HepG2 (cell line): Measurements from ENCODE around the gene SLC50A1. TPM values are rescaled to one million over a fixed set of nuclear protein-coding genes. Genes with fewer than 3 reads are reported as not detected.

Source experiments
- CEBPZ ChIP-seq: IDR thresholded peaks from 2 replicates; pipeline ENCODE4 v1.6.1; 2012; ENCODE audit warnings: low read length, improper control_type of control experiment
- FLYWCH1 ChIP-seq: sonication (generic); formaldehyde crosslinking; IDR thresholded peaks from 2 replicates; pipeline ENCODE4 v1.8.1; 2023; ENCODE audit warnings: mild to moderate bottlenecking, missing genetic modification reagents
- MBD4 ChIP-seq: IDR thresholded peaks from 2 replicates; pipeline ENCODE4 v1.6.1; 2012; ENCODE audit warnings: low read length, inconsistent platforms, borderline replicate concordance
- NCOR1 ChIP-seq: fragments of 200-600 bp; sonication (generic); IDR thresholded peaks from 2 replicates; pipeline ENCODE4 v1.7.0; 2017; ENCODE audit warnings: antibody characterized with exemption, low read length, borderline replicate concordance
- NFE2L2 ChIP-seq: fragments of 150-350 bp; IDR thresholded peaks from 2 replicates; pipeline ENCODE4 v1.6.1; 2014; ENCODE audit warnings: low read length
- PAXIP1 ChIP-seq: sonication (generic); formaldehyde crosslinking; conservative IDR thresholded peaks from 2 replicates; pipeline ENCODE4 v1.4.0; 2020; ENCODE audit warnings: mild to moderate bottlenecking, missing genetic modification reagents, moderate library complexity
- REPIN1 ChIP-seq: sonication (generic); formaldehyde crosslinking; IDR thresholded peaks from 2 replicates; pipeline ENCODE4 v1.8.0; 2022; ENCODE audit warnings: missing genetic modification reagents, low read depth, mild to moderate bottlenecking, borderline replicate concordance
- SMYD3 ChIP-seq: sonication (generic); formaldehyde crosslinking; IDR thresholded peaks from 2 replicates; pipeline ENCODE4 v1.8.1; 2023; ENCODE audit warnings: mild to moderate bottlenecking, missing genetic modification reagents
- TSC22D2 ChIP-seq: sonication (generic); formaldehyde crosslinking; IDR thresholded peaks from 2 replicates; pipeline ENCODE4 v1.5.1; 2020; ENCODE audit warnings: missing genetic modification reagents, mild to moderate bottlenecking, borderline replicate concordance
- XBP1 ChIP-seq: sonication (generic); formaldehyde crosslinking; IDR thresholded peaks from 2 replicates; pipeline ENCODE4 v1.5.0; 2020; ENCODE audit warnings: missing genetic modification reagents
- ZNF275 ChIP-seq: sonication (generic); formaldehyde crosslinking; IDR thresholded peaks from 2 replicates; pipeline ENCODE4 v1.8.0; 2022; ENCODE audit warnings: missing genetic modification reagents, mild to moderate bottlenecking, inconsistent platforms, borderline replicate concordance
- ZNF605 ChIP-seq: sonication (generic); formaldehyde crosslinking; IDR thresholded peaks from 2 replicates; pipeline ENCODE4 v1.8.0; 2022; ENCODE audit warnings: mild to moderate bottlenecking, missing genetic modification reagents
- ZNF773 ChIP-seq: sonication (generic); formaldehyde crosslinking; IDR thresholded peaks from 2 replicates; pipeline ENCODE4 v1.4.0; 2020; ENCODE audit warnings: missing genetic modification reagents, borderline replicate concordance
- polyA plus RNA-seq, 8 experiments: library from polyadenylated mRNA; depleted of rRNA in 3 of 8; stranded (reverse) in 7 of 8; unstranded in 1 of 8; fragments of >200 nt; fragmentation: Illumina TruSeq in 4 of 8; extraction: Trizol in 4 of 8; gene quantifications; 2 replicates each; pipeline versions ENCODE4 v1.2.1 to v1.2.3, GENCODE V29; 2011 to 2016; ENCODE audit warnings: low read depth in 4 of 8, missing spikeins in 1 of 8, mixed read lengths in 1 of 8; ENCODE audit not compliant: insufficient read depth in 1 of 8
- total RNA-seq, 5 experiments: library from RNA; depleted of rRNA; stranded (reverse); fragments of >200 nt; fragmentation: Illumina TruSeq; extraction: Trizol; gene quantifications; 2 replicates each; pipeline ENCODE4 v1.2.3, GENCODE V29; 2016; ENCODE audit warnings: low read depth in 1 of 5
- TF ChIP-seq, protein P1 (sequence below): IDR thresholded peaks from 2 replicates; pipeline ENCODE4 v1.6.1; 2018; ENCODE audit warnings: missing genetic modification reagents, mild to moderate bottlenecking, missing compliant biosample characterization
- TF ChIP-seq, protein P2 (sequence below): sonication (generic); formaldehyde crosslinking; IDR thresholded peaks from 2 replicates; pipeline ENCODE4 v1.4.0; 2020; ENCODE audit warnings: missing genetic modification reagents
- TF ChIP-seq, protein P3 (sequence below): sonication (generic); formaldehyde crosslinking; IDR thresholded peaks from 2 replicates; pipeline ENCODE4 v1.8.0; 2022; ENCODE audit warnings: mild to moderate bottlenecking, missing genetic modification reagents, moderate library complexity

The SLC50A1 gene
- total and polyA plus RNA-seq, 2 of the 13 experiments (the other 11 are each of a cell fraction or from before 2014, with no cell fraction given), result 22.5 to 46.8 TPM

GRCh38 chr1:155172732-155173477 is 37.3 kb downstream of the SLC50A1 start, which contains the start of gene KRTCAP2 (continued):
- TF ChIP-seq PAXIP1 (CRISPR knock-in tag), result peak; percentile 44; the same call in 1 of the 2 replicates
- TF ChIP-seq CEBPZ, result no peak
- TF ChIP-seq, protein P1, sequence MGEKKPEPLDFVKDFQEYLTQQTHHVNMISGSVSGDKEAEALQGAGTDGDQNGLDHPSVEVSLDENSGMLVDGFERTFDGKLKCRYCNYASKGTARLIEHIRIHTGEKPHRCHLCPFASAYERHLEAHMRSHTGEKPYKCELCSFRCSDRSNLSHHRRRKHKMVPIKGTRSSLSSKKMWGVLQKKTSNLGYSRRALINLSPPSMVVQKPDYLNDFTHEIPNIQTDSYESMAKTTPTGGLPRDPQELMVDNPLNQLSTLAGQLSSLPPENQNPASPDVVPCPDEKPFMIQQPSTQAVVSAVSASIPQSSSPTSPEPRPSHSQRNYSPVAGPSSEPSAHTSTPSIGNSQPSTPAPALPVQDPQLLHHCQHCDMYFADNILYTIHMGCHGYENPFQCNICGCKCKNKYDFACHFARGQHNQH (CRISPR knock-in tag), result peak; percentile 84
- peak; percentile 90; the same call in 1 of the 2 replicates for TF ChIP-seq ZNF605 (CRISPR knock-in tag)
- peak; percentile 78; the same call in 1 of the 2 replicates for TF ChIP-seq REPIN1 (CRISPR knock-in tag)
- TF ChIP-seq, protein P2, sequence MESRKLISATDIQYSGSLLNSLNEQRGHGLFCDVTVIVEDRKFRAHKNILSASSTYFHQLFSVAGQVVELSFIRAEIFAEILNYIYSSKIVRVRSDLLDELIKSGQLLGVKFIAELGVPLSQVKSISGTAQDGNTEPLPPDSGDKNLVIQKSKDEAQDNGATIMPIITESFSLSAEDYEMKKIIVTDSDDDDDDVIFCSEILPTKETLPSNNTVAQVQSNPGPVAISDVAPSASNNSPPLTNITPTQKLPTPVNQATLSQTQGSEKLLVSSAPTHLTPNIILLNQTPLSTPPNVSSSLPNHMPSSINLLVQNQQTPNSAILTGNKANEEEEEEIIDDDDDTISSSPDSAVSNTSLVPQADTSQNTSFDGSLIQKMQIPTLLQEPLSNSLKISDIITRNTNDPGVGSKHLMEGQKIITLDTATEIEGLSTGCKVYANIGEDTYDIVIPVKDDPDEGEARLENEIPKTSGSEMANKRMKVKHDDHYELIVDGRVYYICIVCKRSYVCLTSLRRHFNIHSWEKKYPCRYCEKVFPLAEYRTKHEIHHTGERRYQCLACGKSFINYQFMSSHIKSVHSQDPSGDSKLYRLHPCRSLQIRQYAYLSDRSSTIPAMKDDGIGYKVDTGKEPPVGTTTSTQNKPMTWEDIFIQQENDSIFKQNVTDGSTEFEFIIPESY (CRISPR knock-in tag), result peak; percentile 56; the same call in 1 of the 2 replicates
- TF ChIP-seq SMYD3 (CRISPR knock-in tag), result no peak
- no peak for TF ChIP-seq XBP1 (CRISPR knock-in tag)
- peak; percentile 75; the same call in 1 of the 2 replicates for TF ChIP-seq ZNF275 (CRISPR knock-in tag)
- peak; percentile 48; the same call in 1 of the 2 replicates for TF ChIP-seq FLYWCH1 (CRISPR knock-in tag)
- TF ChIP-seq ZNF773 (CRISPR knock-in tag), result 0 out of 2 replicates have a peak, but pooled peaks have one; percentile 18
- TF ChIP-seq, protein P3, sequence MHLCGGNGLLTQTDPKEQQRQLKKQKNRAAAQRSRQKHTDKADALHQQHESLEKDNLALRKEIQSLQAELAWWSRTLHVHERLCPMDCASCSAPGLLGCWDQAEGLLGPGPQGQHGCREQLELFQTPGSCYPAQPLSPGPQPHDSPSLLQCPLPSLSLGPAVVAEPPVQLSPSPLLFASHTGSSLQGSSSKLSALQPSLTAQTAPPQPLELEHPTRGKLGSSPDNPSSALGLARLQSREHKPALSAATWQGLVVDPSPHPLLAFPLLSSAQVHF, result no peak
- TF ChIP-seq TSC22D2, result peak; percentile 82; the same call in 1 of the 2 replicates
- no peak for TF ChIP-seq NCOR1
- no peak for TF ChIP-seq MBD4
- TF ChIP-seq NFE2L2, result peak; percentile 15; the same call in 1 of the 2 replicates
